ENCODE results near the gene SNN.

Gene SNN

GRCh38 chr16:11681976-11682654 lies 13.9 kb downstream of the SNN start:
- H3K27ac ChIP-seq, result no peak overlapping the region
- TF ChIP-seq CTCF (IDR thresholded peaks at IDR 0.05) (no peak), ZFX (IDR thresholded peaks at IDR 0.05; ENCODE audit: borderline replicate concordance) (no peak)

GRCh38 chr16:11682655-11683096 lies 14.4 kb downstream of the SNN start:
- TF ChIP-seq CTCF (IDR thresholded peaks at IDR 0.05), result no peak
- TF ChIP-seq ZFX (IDR thresholded peaks at IDR 0.05; ENCODE audit: borderline replicate concordance), result no peak
- H3K27ac ChIP-seq, result no peak overlapping the region

GRCh38 chr16:11683145-11683544 lies 14.9 kb downstream of the SNN start:
- TF ChIP-seq ZFX (IDR thresholded peaks at IDR 0.05; ENCODE audit: borderline replicate concordance) (no peak), CTCF (IDR thresholded peaks at IDR 0.05) (no peak)
- no peak overlapping the region for H3K27ac ChIP-seq

GRCh38 chr16:11684231-11685025 lies 16.2 kb downstream of the SNN start:
- no peak overlapping the region for H3K27ac ChIP-seq
- TF ChIP-seq ZFX (IDR thresholded peaks at IDR 0.05; ENCODE audit: borderline replicate concordance), result no peak
- TF ChIP-seq CTCF (IDR thresholded peaks at IDR 0.05), result no peak

- H3K27ac ChIP-seq, result no peak overlapping the region
- TF ChIP-seq ZFX (IDR thresholded peaks at IDR 0.05; ENCODE audit: borderline replicate concordance) (no peak), CTCF (IDR thresholded peaks at IDR 0.05) (no peak)
Observed at GRCh38 chr16:11685844-11686618, 17.8 kb downstream of the SNN start.

- TF ChIP-seq ZFX (IDR thresholded peaks at IDR 0.05; ENCODE audit: borderline replicate concordance) (no peak), CTCF (IDR thresholded peaks at IDR 0.05) (no peak)
- H3K27ac ChIP-seq, result no peak overlapping the region
Observed at GRCh38 chr16:11686713-11687380, 18.6 kb downstream of the SNN start.

All from 22Rv1 (cell line).